Measurements from ENCODE around the gene TRAF2. TPM values are rescaled to one million over a fixed set of nuclear protein-coding genes. Genes with fewer than 3 reads are reported as not detected.

The TRAF2 gene
- total and polyA plus RNA-seq, 2 of the 8 experiments (the other 6 are each of a cell fraction or from before 2014, with no cell fraction given), result 26.9 to 50.2 TPM

DNA sequence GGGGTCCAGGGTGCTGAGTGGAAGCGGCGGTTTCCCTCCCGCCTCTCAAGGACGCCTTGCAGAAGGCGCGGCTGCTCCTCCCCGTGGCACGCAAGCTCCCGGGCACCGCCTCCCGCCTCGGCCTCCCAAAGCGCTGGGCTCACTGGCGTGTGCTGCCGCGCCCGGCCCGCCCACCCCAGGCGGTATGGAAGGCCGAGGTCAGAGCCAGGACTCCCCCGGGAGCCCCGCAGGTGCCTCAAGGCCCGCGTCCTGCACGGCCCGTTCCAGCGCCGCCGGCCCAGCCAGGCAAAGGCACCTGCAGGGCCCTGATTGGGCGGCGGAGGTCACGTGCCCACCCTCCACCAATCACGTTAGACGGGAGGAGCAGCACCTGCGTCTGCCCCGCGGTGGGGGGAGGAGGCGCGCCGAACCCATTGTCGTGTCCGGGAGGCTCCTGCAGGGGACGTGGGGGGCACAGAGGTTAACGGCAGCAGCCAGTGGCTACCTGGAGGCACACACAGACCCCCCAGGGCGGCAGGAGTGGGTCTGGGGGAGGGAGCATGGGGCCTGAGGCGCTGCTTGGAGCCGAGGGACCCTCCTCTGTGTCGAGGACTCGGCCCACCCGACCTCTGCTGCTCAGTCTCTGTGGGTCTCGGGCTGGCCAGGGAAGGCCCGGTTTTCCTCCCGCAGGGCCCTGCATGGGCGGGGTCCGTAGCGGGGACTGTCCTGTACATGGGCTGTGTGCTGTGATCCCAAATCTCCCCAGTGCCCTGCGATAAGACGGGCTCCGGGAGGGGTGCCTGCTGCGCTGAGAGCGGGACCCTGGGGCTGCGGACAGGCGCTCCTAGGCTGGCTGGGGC lies 63.7 kb downstream of the TRAF2 start (continued):
- peak in 1 of 2 experiments; percentile 39; a peak in 2 of 4 replicates for TF ChIP-seq SIN3A (conservative IDR thresholded peaks at IDR 0.05 in 1 of 2, IDR thresholded peaks at IDR 0.05 in 1 of 2; ENCODE audit: low read depth in 1 of 2, low read length in 2 of 2)
- TF ChIP-seq POLR2A (IDR thresholded peaks at IDR 0.05; ENCODE audit: control extremely low read depth in 1 of 2, low read depth in 2 of 2, low read length in 2 of 2), result peak in 1 of 2 experiments; percentile 29; a peak in 1 of 3 replicates
- TF ChIP-seq SP1 (IDR thresholded peaks at IDR 0.05; ENCODE audit: low read depth, low read length), result peak; percentile 77
- no peak for TF ChIP-seq TBP (IDR thresholded peaks at IDR 0.05; ENCODE audit: low read depth, low read length)
- TF ChIP-seq PHF8 (conservative IDR thresholded peaks at IDR 0.05; ENCODE audit: low read depth, low read length), result peak; percentile 71; the same call in 1 of the 2 replicates
- peak; percentile 84 for TF ChIP-seq CHD2 (IDR thresholded peaks at IDR 0.05; ENCODE audit: low read length)
- TF ChIP-seq, protein P1, sequence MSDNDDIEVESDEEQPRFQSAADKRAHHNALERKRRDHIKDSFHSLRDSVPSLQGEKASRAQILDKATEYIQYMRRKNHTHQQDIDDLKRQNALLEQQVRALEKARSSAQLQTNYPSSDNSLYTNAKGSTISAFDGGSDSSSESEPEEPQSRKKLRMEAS (IDR thresholded peaks at IDR 0.05), result peak; percentile 76
- TF ChIP-seq SIX5 (IDR thresholded peaks at IDR 0.05; ENCODE audit: low read depth, low read length), result no peak

Measured in H1 (cell line).